Measurements from ENCODE around the gene ANKRD6.

GRCh38 chr6:89518352-89519055 is 85.6 kb downstream of the ANKRD6 start:
- TF ChIP-seq, protein P1, sequence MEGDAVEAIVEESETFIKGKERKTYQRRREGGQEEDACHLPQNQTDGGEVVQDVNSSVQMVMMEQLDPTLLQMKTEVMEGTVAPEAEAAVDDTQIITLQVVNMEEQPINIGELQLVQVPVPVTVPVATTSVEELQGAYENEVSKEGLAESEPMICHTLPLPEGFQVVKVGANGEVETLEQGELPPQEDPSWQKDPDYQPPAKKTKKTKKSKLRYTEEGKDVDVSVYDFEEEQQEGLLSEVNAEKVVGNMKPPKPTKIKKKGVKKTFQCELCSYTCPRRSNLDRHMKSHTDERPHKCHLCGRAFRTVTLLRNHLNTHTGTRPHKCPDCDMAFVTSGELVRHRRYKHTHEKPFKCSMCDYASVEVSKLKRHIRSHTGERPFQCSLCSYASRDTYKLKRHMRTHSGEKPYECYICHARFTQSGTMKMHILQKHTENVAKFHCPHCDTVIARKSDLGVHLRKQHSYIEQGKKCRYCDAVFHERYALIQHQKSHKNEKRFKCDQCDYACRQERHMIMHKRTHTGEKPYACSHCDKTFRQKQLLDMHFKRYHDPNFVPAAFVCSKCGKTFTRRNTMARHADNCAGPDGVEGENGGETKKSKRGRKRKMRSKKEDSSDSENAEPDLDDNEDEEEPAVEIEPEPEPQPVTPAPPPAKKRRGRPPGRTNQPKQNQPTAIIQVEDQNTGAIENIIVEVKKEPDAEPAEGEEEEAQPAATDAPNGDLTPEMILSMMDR (conservative IDR thresholded peaks at IDR 0.05; ENCODE audit: low read depth, low read length): no peak
- no peak for TF ChIP-seq EZH2phosphoT487 (IDR thresholded peaks at IDR 0.05; ENCODE audit: borderline replicate concordance, low read length)

Measured in PC-3 (cell line).